Measurements from ENCODE around the gene LRRK1.

DNA sequence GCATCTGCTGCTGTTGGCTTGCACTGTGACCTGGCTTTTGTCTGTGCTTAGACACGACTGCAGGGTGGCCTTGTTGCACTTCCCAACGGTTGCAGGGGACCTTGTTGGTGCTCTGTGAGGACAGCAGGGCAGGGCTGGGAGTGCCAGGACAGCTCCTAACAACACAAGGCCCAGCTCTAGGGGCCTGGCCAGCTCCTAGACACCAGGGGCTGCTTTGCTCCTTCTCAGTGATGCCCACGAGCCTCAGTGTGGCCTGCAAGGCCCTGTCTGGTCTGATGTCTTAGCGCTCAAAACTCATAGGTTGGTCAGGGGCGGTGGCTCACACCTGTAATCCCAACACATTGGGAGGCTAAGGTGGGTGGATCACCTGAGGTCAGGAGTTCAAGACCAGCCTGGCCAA, 183.6 kb downstream of the LRRK1 start:
- TF ChIP-seq POLR2A (IDR thresholded peaks at IDR 0.05), result no peak
- TF ChIP-seq, protein P1, sequence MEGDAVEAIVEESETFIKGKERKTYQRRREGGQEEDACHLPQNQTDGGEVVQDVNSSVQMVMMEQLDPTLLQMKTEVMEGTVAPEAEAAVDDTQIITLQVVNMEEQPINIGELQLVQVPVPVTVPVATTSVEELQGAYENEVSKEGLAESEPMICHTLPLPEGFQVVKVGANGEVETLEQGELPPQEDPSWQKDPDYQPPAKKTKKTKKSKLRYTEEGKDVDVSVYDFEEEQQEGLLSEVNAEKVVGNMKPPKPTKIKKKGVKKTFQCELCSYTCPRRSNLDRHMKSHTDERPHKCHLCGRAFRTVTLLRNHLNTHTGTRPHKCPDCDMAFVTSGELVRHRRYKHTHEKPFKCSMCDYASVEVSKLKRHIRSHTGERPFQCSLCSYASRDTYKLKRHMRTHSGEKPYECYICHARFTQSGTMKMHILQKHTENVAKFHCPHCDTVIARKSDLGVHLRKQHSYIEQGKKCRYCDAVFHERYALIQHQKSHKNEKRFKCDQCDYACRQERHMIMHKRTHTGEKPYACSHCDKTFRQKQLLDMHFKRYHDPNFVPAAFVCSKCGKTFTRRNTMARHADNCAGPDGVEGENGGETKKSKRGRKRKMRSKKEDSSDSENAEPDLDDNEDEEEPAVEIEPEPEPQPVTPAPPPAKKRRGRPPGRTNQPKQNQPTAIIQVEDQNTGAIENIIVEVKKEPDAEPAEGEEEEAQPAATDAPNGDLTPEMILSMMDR (IDR thresholded peaks at IDR 0.05), result no peak
- TF ChIP-seq POLR2AphosphoS5 (IDR thresholded peaks at IDR 0.05; ENCODE audit: insufficient read depth in 1 of 2, low read depth in 1 of 2), result no peak
